Tibial nerve (tissue), 4 donors: ENCODE measurements around the gene ALDH18A1. TPM values are rescaled to one million over a fixed set of nuclear protein-coding genes. Genes with fewer than 3 reads are reported as not detected.

ENCODE experiments used
- DNase-seq, 2 donors: peaks; one replicate each; pipeline ENCODE4 v3.0.0-alpha.2; 2019; ENCODE audit warnings: low spot score in 2 of 2
- H3K27ac ChIP-seq, 4 donors: fragments of 200-600 bp; sonication (generic) in 3 of 4; one replicate each; pipeline ENCODE4 v1.5.1; 2017 to 2019; ENCODE audit warnings: mild to moderate bottlenecking in 1 of 4
- H3K27me3 ChIP-seq, 2 donors: fragments of 200-600 bp; sonication (generic) in 1 of 2; one replicate each; pipeline versions ENCODE4 v1.5.1 to v1.6.0; 2017 to 2019
- H3K36me3 ChIP-seq, 3 donors: fragments of 200-600 bp; sonication (generic); one replicate each; pipeline ENCODE4 v1.5.1; 2018 to 2019
- H3K4me1 ChIP-seq, 4 donors: fragments of 200-600 bp; sonication (generic) in 3 of 4; one replicate each; pipeline ENCODE4 v1.5.1; 2017 to 2019
- H3K4me3 ChIP-seq, 4 donors: fragments of 200-600 bp; sonication (generic) in 3 of 4; one replicate each; pipeline ENCODE4 v1.5.1; 2017 to 2019; ENCODE audit warnings: mild to moderate bottlenecking in 1 of 4, moderate library complexity in 1 of 4
- H3K9me3 ChIP-seq, 4 donors: fragments of 200-600 bp; sonication (generic) in 3 of 4; one replicate each; pipeline ENCODE4 v1.5.1; 2017 to 2019
- CTCF ChIP-seq, 5 experiments: fragments of 200-600 bp in 3 of 5; fragments of 450-650 bp in 2 of 5; sonication (generic) in 3 of 5; IDR thresholded peaks; one replicate each; pipeline ENCODE4 v1.5.1; 2016 to 2019; ENCODE audit warnings: antibody characterized with exemption in 5 of 5, mild to moderate bottlenecking in 3 of 5, moderate library complexity in 2 of 5
- EP300 ChIP-seq, 2 donors: sonication (generic); formaldehyde crosslinking; IDR thresholded peaks; one replicate each; pipeline ENCODE4 v1.6.1; 2017; ENCODE audit warnings: antibody characterized with exemption in 2 of 2, mild to moderate bottlenecking in 1 of 2
- POLR2A ChIP-seq, 2 donors: fragments of 450-650 bp; IDR thresholded peaks; one replicate each; pipeline ENCODE4 v1.6.1; 2017; ENCODE audit warnings: antibody characterized with exemption in 2 of 2, mild to moderate bottlenecking in 2 of 2, moderate library complexity in 2 of 2
- WGBS, 2 donors: methylation state at CpG; one replicate each; pipeline ENCODE4 v1.1.5; 2018; 5-methylcytosine and 5-hydroxymethylcytosine counted together
- total RNA-seq, 4 donors: library from RNA; depleted of rRNA; stranded (reverse); fragments of >200 nt; gene quantifications; one replicate each; pipeline ENCODE4 v1.1.0, GENCODE V29; 2016

The ALDH18A1 gene
- total RNA-seq, 4 donors from 2014 or later: 12.0 to 26.7 (median 17.3) TPM

- no peak for DNase-seq
- Histone ChIP-seq H3K27ac (no peak overlapping the region), H3K27me3 (no peaks in the 10 kb centered on the region), H3K36me3 (peaks cover 0 to 99% (median 18%) of the 10 kb centered on the region in 3 donors), H3K4me1 (no peaks in the 10 kb centered on the region), H3K4me3 (no peak overlapping the region), H3K9me3 (no peaks in the 10 kb centered on the region)
- no peak for TF ChIP-seq EP300 (IDR thresholded peaks at IDR 0.05)
- no peak for TF ChIP-seq CTCF (IDR thresholded peaks at IDR 0.05)
- no peak for TF ChIP-seq POLR2A (IDR thresholded peaks at IDR 0.05)
- WGBS, 2 donors: 78 to 80% methylated on average over 4 of the region's 4 CpGs
These were observed 40.1 kb downstream of the ALDH18A1 start for GRCh38 chr10:95616446-95616845.

- H3K36me3 ChIP-seq: peaks cover 2 to 100% (median 24%) of the 10 kb centered on the region in 3 donors
- no peaks in the 10 kb centered on the region for H3K27me3 ChIP-seq
- H3K4me3 ChIP-seq: no peak overlapping the region
- no peak for TF ChIP-seq POLR2A (IDR thresholded peaks at IDR 0.05)
- TF ChIP-seq EP300 (IDR thresholded peaks at IDR 0.05): no peak
- no peak for TF ChIP-seq CTCF (IDR thresholded peaks at IDR 0.05)
- no peaks in the 10 kb centered on the region for H3K9me3 ChIP-seq
- WGBS, 2 donors: 79 to 87% methylated on average over 2 of the region's 2 CpGs
- no peaks in the 10 kb centered on the region for H3K4me1 ChIP-seq
- DNase-seq: no peak
- no peak overlapping the region for H3K27ac ChIP-seq
These were observed 43.2 kb downstream of the ALDH18A1 start for GRCh38 chr10:95613330-95613729.

GRCh38 chr10:95610727-95611126, 45.8 kb downstream of the ALDH18A1 start:
- Histone ChIP-seq H3K9me3 (no peaks in the 10 kb centered on the region), H3K4me3 (no peak overlapping the region), H3K4me1 (no peaks in the 10 kb centered on the region), H3K27ac (no peak overlapping the region), H3K36me3 (peaks cover 2 to 99% (median 26%) of the 10 kb centered on the region in 3 donors), H3K27me3 (no peaks in the 10 kb centered on the region)
- TF ChIP-seq EP300 (IDR thresholded peaks at IDR 0.05) (no peak), POLR2A (IDR thresholded peaks at IDR 0.05) (no peak), CTCF (IDR thresholded peaks at IDR 0.05) (no peak)
- WGBS, 2 donors: 95 to 98% methylated on average over 3 of the region's 3 CpGs
- no peak for DNase-seq

- DNase-seq: no peak
- WGBS, 2 donors: 67 to 73% methylated on average over 3 of the region's 3 CpGs
- Histone ChIP-seq H3K27ac (peak overlapping the region in 1 of 4 donors; percentile 20), H3K4me3 (no peak overlapping the region), H3K9me3 (no peaks in the 10 kb centered on the region), H3K27me3 (no peaks in the 10 kb centered on the region), H3K36me3 (peaks cover 2 to 70% (median 14%) of the 10 kb centered on the region in 3 donors), H3K4me1 (no peaks in the 10 kb centered on the region)
- TF ChIP-seq EP300 (IDR thresholded peaks at IDR 0.05) (no peak), POLR2A (IDR thresholded peaks at IDR 0.05) (no peak), CTCF (IDR thresholded peaks at IDR 0.05) (no peak)
These were observed 49.6 kb downstream of the ALDH18A1 start for GRCh38 chr10:95606922-95607321.

GRCh38 chr10:95605163-95605562, 51.3 kb downstream of the ALDH18A1 start:
- TF ChIP-seq POLR2A (IDR thresholded peaks at IDR 0.05) (no peak), CTCF (IDR thresholded peaks at IDR 0.05) (no peak), EP300 (IDR thresholded peaks at IDR 0.05) (no peak)

More at GRCh38 chr10:95605163-95605562, 51.3 kb downstream of the ALDH18A1 start:
- WGBS, 2 donors: 76 to 85% methylated on average over 3 of the region's 3 CpGs
- no peak overlapping the region for H3K4me3 ChIP-seq
- no peak for DNase-seq
- H3K27ac ChIP-seq: peak overlapping the region in 2 of 4 donors; percentile 33 to 50
- H3K9me3 ChIP-seq: no peaks in the 10 kb centered on the region
- H3K27me3 ChIP-seq: no peaks in the 10 kb centered on the region
- H3K36me3 ChIP-seq: peaks cover 0 to 53% (median 8%) of the 10 kb centered on the region in 3 donors
- H3K4me1 ChIP-seq: peaks cover 0 to 9% (median 0%) of the 10 kb centered on the region in 4 donors
